HG02588 (cell line): Measurements from ENCODE around the gene ADIRF.
"Not testable (repeated sequence)": the region's sequence is repeated elsewhere in the genome, so short reads cannot be mapped to it uniquely, and the experiment has no call there.

Experiments
- ATAC-seq: cut with Tn5 transposase; IDR thresholded peaks from one replicate; pipeline ENCODE4 v1.9.1; 2021; ENCODE audit warnings: mild to moderate bottlenecking, moderate library complexity; ENCODE audit not compliant: unreplicated experiment

ADIRF gene

GRCh38 chr10:86976362-86977056 is 8.2 kb downstream of the ADIRF start:
- no peak for ATAC-seq

GRCh38 chr10:86978457-86978856 is 10.2 kb downstream of the ADIRF start:
- ATAC-seq: not testable (repeated sequence)

GRCh38 chr10:86979296-86979818 is 11.1 kb downstream of the ADIRF start:
- ATAC-seq: no peak

- no peak for ATAC-seq
Measured at GRCh38 chr10:86979977-86980448, 11.7 kb downstream of the ADIRF start.

GRCh38 chr10:86981020-86981419 is 12.7 kb downstream of the ADIRF start:
- ATAC-seq: not testable (repeated sequence)

- ATAC-seq: no peak
Measured at GRCh38 chr10:86981716-86982115, 13.4 kb downstream of the ADIRF start.

- not testable (repeated sequence) for ATAC-seq
Measured at GRCh38 chr10:86984498-86984897, 16.2 kb downstream of the ADIRF start.

- ATAC-seq: no peak
Measured at GRCh38 chr10:86988520-86988919, 20.2 kb downstream of the ADIRF start.

GRCh38 chr10:86991362-86991761 is 23.1 kb downstream of the ADIRF start:
- ATAC-seq: not testable (repeated sequence)

GRCh38 chr10:86992456-86992855 is 24.2 kb downstream of the ADIRF start:
- ATAC-seq: no peak

- ATAC-seq: no peak
Measured at GRCh38 chr10:86992929-86993328, 24.6 kb downstream of the ADIRF start.

GRCh38 chr10:86999802-87000403 is 31.6 kb downstream of the ADIRF start:
- ATAC-seq: not testable (repeated sequence)

- no peak for ATAC-seq
Measured at GRCh38 chr10:87000491-87000890, 32.2 kb downstream of the ADIRF start.

- ATAC-seq: not testable (repeated sequence)
Measured at GRCh38 chr10:87007124-87007523, 38.8 kb downstream of the ADIRF start.

- not testable (repeated sequence) for ATAC-seq
Measured at GRCh38 chr10:87007674-87008073, 39.4 kb downstream of the ADIRF start.

- not testable (repeated sequence) for ATAC-seq
Measured at GRCh38 chr10:87008303-87008702, 40.0 kb downstream of the ADIRF start.

GRCh38 chr10:87009134-87009696 is 40.9 kb downstream of the ADIRF start:
- ATAC-seq: not testable (repeated sequence)

- ATAC-seq: not testable (repeated sequence)
Measured at GRCh38 chr10:87013528-87013927, 45.2 kb downstream of the ADIRF start.

GRCh38 chr10:87014986-87015716 is 46.9 kb downstream of the ADIRF start:
- not testable (repeated sequence) for ATAC-seq

- ATAC-seq: not testable (repeated sequence)
Measured at GRCh38 chr10:87018127-87018526, 49.8 kb downstream of the ADIRF start.

GRCh38 chr10:87019066-87019465 is 50.8 kb downstream of the ADIRF start:
- ATAC-seq: not testable (repeated sequence)
